KMS-11 (cell line): Measurements from ENCODE around the gene TDRD3.
A peak's percentile ranks its signal among the peaks of the same experiment; 100 is the strongest.

Experiments used
- H2AFZ ChIP-seq: fragments of 200-600 bp; sonication (generic); 2 replicates; pipeline ENCODE4 v1.6.1; 2016; ENCODE audit warnings: antibody characterized with exemption, mixed run types, low read depth
- H3K27ac ChIP-seq: fragments of 200-600 bp; sonication (generic); 2 replicates; pipeline ENCODE4 v1.6.1; 2016; ENCODE audit warnings: mild to moderate bottlenecking, mixed run types
- H3K27me3 ChIP-seq: fragments of 200-600 bp; sonication (generic); 2 replicates; pipeline ENCODE4 v1.6.1; 2017; ENCODE audit warnings: mild to moderate bottlenecking, low read depth, mixed run types, moderate library complexity; ENCODE audit not compliant: insufficient read depth
- H3K36me3 ChIP-seq: fragments of 200-600 bp; sonication (generic); 2 replicates; pipeline ENCODE4 v1.6.1; 2017; ENCODE audit warnings: mild to moderate bottlenecking, mixed run types; ENCODE audit not compliant: insufficient read depth
- H3K4me1 ChIP-seq: fragments of 200-600 bp; sonication (generic); 2 replicates; pipeline ENCODE4 v1.6.1; 2016; ENCODE audit warnings: mild to moderate bottlenecking, low read depth, mixed run types; ENCODE audit not compliant: poor library complexity, severe bottlenecking
- H3K4me2 ChIP-seq: fragments of 200-600 bp; sonication (generic); 2 replicates; pipeline ENCODE4 v1.7.0; 2016; ENCODE audit warnings: mild to moderate bottlenecking, mixed run types
- H3K4me3 ChIP-seq: fragments of 200-600 bp; sonication (generic); IDR thresholded peaks from 2 replicates; pipeline ENCODE4 v1.6.1; 2017; ENCODE audit warnings: low read depth, low read length, mixed read lengths; ENCODE audit not compliant: insufficient read depth
- H3K79me2 ChIP-seq: fragments of 200-600 bp; sonication (generic); 2 replicates; pipeline ENCODE4 v1.6.1; 2016; ENCODE audit warnings: low read depth, mixed run types; ENCODE audit not compliant: insufficient read depth
- H3K9ac ChIP-seq: fragments of 200-600 bp; sonication (generic); 2 replicates; pipeline ENCODE4 v1.6.1; 2016; ENCODE audit warnings: mild to moderate bottlenecking, mixed run types
- H4K20me1 ChIP-seq: fragments of 200-600 bp; sonication (generic); 2 replicates; pipeline ENCODE4 v1.6.1; 2016; ENCODE audit warnings: mild to moderate bottlenecking, mixed run types; ENCODE audit not compliant: insufficient read depth
- TF ChIP-seq, protein P1 (sequence below): fragments of 200-600 bp; sonication (generic); conservative IDR thresholded peaks from 2 replicates; pipeline ENCODE4 v1.6.1; 2017; ENCODE audit warnings: low read depth, mild to moderate bottlenecking, antibody characterized with exemption, low read length, moderate library complexity, mixed read lengths

TDRD3 gene

DNA sequence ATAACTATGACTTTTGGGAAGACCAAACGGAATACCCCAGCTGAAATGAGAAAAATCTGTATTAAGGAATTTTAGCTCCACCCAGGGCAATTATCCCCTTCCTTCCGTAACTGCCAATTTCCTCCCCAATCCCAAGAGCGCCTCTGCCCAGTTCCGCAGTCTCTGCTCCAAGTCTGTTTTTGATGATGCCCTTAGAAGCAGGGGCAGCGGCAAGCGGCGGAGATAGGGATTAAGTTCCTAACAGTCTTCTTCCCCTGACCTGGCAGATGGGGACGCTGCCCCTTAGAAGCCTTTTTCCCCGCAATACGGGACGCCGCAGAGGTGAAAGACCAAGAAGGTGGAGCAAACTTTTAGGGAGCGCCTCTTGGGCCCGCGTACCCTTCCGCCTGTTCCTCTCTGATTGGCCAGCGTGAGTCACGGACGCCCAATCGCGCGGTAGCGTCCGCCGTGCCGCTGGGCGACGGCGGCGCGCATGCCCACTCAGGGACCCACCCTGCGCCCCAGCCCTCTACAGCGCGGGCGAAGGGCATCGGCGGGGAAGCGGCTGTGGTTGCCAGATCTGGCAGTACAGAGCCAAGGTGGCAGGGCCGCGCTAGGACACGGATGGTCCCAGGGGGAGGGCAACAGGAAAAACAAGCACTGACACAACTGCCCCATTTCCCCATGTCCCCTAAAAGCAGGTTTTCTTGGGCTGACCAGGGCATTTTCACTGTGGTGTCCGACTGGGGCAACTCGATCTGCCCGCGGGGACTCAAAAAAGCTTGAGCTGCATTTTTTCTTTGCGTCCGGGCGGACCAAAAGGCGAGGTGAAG lies 843 bp upstream of the TDRD3 start:
- Histone ChIP-seq H3K79me2 (peaks cover 19% of the 10 kb centered on the region), H3K27me3 (no peaks in the 10 kb centered on the region), H3K27ac (peak overlapping the region; percentile 94), H2AFZ (peak overlapping the region; percentile 76), H4K20me1 (no peaks in the 10 kb centered on the region), H3K9ac (peak overlapping the region; percentile 91), H3K4me2 (peak overlapping the region; percentile 56), H3K4me3 (no peak overlapping the region), H3K36me3 (no peaks in the 10 kb centered on the region), H3K4me1 (peaks cover 13% of the 10 kb centered on the region)
- TF ChIP-seq, protein P1, sequence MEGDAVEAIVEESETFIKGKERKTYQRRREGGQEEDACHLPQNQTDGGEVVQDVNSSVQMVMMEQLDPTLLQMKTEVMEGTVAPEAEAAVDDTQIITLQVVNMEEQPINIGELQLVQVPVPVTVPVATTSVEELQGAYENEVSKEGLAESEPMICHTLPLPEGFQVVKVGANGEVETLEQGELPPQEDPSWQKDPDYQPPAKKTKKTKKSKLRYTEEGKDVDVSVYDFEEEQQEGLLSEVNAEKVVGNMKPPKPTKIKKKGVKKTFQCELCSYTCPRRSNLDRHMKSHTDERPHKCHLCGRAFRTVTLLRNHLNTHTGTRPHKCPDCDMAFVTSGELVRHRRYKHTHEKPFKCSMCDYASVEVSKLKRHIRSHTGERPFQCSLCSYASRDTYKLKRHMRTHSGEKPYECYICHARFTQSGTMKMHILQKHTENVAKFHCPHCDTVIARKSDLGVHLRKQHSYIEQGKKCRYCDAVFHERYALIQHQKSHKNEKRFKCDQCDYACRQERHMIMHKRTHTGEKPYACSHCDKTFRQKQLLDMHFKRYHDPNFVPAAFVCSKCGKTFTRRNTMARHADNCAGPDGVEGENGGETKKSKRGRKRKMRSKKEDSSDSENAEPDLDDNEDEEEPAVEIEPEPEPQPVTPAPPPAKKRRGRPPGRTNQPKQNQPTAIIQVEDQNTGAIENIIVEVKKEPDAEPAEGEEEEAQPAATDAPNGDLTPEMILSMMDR = no peak

DNA sequence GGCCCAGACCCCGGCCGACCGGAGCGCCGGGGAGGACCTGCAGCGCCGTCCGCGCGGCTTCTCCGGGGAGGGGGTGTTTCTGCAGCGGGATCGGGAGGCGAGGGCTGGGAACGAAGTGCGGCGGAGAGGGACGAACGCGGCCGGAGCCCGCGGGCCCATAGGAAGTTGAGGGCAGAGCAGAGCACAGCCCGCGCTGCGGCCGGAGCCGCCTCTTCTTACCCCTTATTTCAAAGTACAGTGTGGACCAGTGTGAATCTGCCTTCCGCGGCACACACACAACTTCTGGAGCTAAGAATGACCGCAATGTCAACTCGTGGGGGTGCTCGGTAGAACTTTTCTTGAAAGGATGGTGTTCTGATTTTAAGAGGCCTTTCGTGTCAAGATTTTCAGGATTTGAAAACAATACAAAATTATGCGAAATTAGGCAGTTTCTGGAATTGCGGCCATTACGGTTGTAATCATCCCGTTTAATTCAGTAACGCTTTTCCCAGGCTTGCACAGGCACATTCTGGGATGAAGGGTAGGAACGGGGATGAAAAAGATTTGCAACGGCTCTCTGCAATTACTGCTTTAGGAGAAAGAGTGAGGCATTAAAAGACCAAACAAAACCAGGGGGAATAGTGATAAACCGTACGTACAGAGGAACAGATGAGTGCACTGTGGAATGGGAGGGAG lies 821 bp downstream of the TDRD3 start:
- Histone ChIP-seq H2AFZ (peak overlapping the region; percentile 69), H3K27me3 (no peaks in the 10 kb centered on the region), H3K4me3 (no peak overlapping the region), H3K4me1 (peaks cover 14% of the 10 kb centered on the region), H3K36me3 (no peaks in the 10 kb centered on the region), H3K9ac (peak overlapping the region; percentile 91), H4K20me1 (no peaks in the 10 kb centered on the region), H3K27ac (peak overlapping the region; percentile 87), H3K79me2 (peaks cover 19% of the 10 kb centered on the region), H3K4me2 (peak overlapping the region; percentile 74)
- TF ChIP-seq, protein P1 = no peak

DNA sequence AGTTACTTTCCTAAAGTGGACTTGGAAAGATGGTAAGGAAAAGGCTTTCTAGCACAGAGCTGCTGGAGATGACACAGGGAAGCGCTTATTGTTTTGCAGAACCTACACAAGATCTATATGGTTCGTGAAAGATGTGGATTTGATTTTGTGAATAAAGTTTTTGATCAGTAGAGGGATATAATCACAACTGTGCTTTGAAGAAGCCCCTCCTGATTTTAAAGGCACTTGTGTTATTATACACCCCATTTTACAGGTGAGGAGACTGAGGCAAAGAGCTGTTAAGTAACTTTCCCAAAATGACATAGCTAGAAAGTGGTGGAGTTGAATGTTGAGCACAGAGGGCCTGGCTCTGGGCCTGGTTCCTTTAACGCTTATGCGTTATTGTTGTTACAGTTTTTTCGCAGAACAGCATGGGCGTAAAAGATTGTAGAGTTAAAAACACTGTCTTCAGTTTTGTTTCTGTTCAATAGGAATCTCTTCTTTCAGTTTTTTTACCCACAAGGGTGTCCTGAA lies 1.4 kb downstream of the TDRD3 start:
- Histone ChIP-seq H3K36me3 (no peaks in the 10 kb centered on the region), H4K20me1 (no peaks in the 10 kb centered on the region), H3K27me3 (no peaks in the 10 kb centered on the region), H2AFZ (peak overlapping the region; percentile 69; the same call in 1 of the 2 replicates), H3K79me2 (peaks cover 19% of the 10 kb centered on the region), H3K9ac (peak overlapping the region; percentile 91; the same call in 1 of the 2 replicates), H3K4me3 (no peak overlapping the region), H3K27ac (peak overlapping the region; percentile 87), H3K4me1 (peaks cover 20% of the 10 kb centered on the region), H3K4me2 (peak overlapping the region; percentile 74)
- TF ChIP-seq, protein P1 = no peak

DNA sequence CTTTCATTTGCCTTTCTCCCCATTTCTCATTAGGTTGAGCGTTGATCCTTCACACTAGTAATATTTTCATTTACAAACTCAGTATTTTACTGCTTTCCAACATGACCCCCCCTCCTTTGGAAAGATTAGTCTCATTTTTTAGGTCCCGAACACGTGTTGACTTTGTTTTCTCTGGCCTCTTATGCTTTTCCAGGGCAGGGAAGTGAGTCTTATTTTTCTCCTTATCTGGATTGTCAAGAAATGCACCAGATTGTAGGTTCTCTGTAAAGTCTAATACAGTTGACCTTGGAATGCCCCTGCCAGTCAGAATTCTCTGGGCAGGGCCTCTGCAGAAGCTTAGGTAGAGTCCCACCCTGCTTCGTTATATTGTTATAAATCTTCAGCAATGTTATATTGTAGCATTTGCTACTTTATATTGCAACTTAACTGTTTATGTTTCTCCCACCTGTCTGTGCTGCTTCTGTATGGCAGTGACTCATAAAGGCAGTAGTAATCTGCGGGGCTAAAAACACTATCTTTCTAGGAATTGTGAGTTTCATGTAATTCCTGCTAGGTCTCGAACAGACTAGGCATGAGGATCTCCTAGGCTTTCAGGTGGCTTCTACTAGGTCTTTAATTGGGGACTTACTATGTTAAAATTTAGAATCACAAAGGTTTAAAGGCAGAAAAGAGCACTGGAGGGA lies 2.0 kb downstream of the TDRD3 start:
- Histone ChIP-seq H3K4me2 (peak overlapping the region; percentile 74), H4K20me1 (no peaks in the 10 kb centered on the region), H3K27ac (peak overlapping the region; percentile 87; the same call in 1 of the 2 replicates), H3K4me3 (no peak overlapping the region), H2AFZ (no peak overlapping the region), H3K36me3 (no peaks in the 10 kb centered on the region), H3K9ac (peak overlapping the region; percentile 91; the same call in 1 of the 2 replicates), H3K27me3 (no peaks in the 10 kb centered on the region), H3K4me1 (peaks cover 24% of the 10 kb centered on the region), H3K79me2 (peaks cover 19% of the 10 kb centered on the region)
- TF ChIP-seq, protein P1 = no peak
